Peyer's patch (tissue), 4 donors: ENCODE results near the gene RPS6KA5. TPM values are rescaled to one million over a fixed set of nuclear protein-coding genes. Genes with fewer than 3 reads are reported as not detected.

Experiments
- DNase-seq, 3 donors: peaks; one replicate each; pipeline ENCODE4 v3.0.0-alpha.2; 2017 to 2019
- H3K27ac ChIP-seq, 4 donors: fragments of 200-600 bp; sonication (generic); one replicate each; pipeline ENCODE4 v1.5.1; 2016 to 2019
- H3K27me3 ChIP-seq, 2 donors: fragments of 200-600 bp; sonication (generic); one replicate each; pipeline ENCODE4 v1.5.1; 2019
- H3K36me3 ChIP-seq, 3 donors: fragments of 200-600 bp; sonication (generic); one replicate each; pipeline ENCODE4 v1.5.1; 2016 to 2019
- H3K4me1 ChIP-seq, 4 donors: fragments of 200-600 bp; sonication (generic); one replicate each; pipeline ENCODE4 v1.5.1; 2016 to 2019
- H3K4me3 ChIP-seq, 4 donors: fragments of 200-600 bp; sonication (generic); 1 replicate in 3 of 4; 2 replicates in 1 of 4; pipeline ENCODE4 v1.5.1; 2016 to 2019; ENCODE audit warnings: mild to moderate bottlenecking in 1 of 4
- H3K9me3 ChIP-seq, 4 donors: fragments of 200-600 bp; sonication (generic); one replicate each; pipeline ENCODE4 v1.5.1; 2016 to 2019; ENCODE audit warnings: mild to moderate bottlenecking in 1 of 4
- CTCF ChIP-seq, 6 experiments: fragments of 450-650 bp in 4 of 6; fragments of 200-600 bp in 2 of 6; sonication (generic) in 1 of 6; IDR thresholded peaks; one replicate each; pipeline ENCODE4 v1.5.1; 2017 to 2019; ENCODE audit warnings: antibody characterized with exemption in 6 of 6, mild to moderate bottlenecking in 3 of 6, moderate library complexity in 1 of 6
- POLR2A ChIP-seq, 2 donors: fragments of 450-650 bp; IDR thresholded peaks; one replicate each; pipeline ENCODE4 v1.5.1; 2017; ENCODE audit warnings: antibody characterized with exemption in 2 of 2, mild to moderate bottlenecking in 2 of 2, moderate library complexity in 2 of 2
- total RNA-seq, 4 donors: library from RNA; depleted of rRNA; stranded (reverse); fragments of >200 nt; gene quantifications; one replicate each; pipeline ENCODE4 v1.1.0, GENCODE V29; 2016

Gene RPS6KA5
- total RNA-seq, 4 donors from 2014 or later: 10.3 to 15.1 (median 10.6) TPM

GRCh38 chr14:90936757-90937440 is 123.5 kb downstream of the RPS6KA5 start:
- Histone ChIP-seq H3K27ac (no peak overlapping the region), H3K36me3 (peaks cover 0 to 22% (median 0%) of the 10 kb centered on the region in 3 donors)
- no peak for TF ChIP-seq CTCF (IDR thresholded peaks at IDR 0.05)
- TF ChIP-seq POLR2A (IDR thresholded peaks at IDR 0.05): no peak

GRCh38 chr14:90924621-90925340 is 135.7 kb downstream of the RPS6KA5 start:
- H3K27ac ChIP-seq: no peak overlapping the region
- H3K27me3 ChIP-seq: no peaks in the 10 kb centered on the region
- no peak for DNase-seq
- H3K4me1 ChIP-seq: no peaks in the 10 kb centered on the region
- H3K9me3 ChIP-seq: no peaks in the 10 kb centered on the region
- no peaks in the 10 kb centered on the region for H3K36me3 ChIP-seq
- TF ChIP-seq CTCF (IDR thresholded peaks at IDR 0.05) (no peak), POLR2A (IDR thresholded peaks at IDR 0.05) (no peak)
- H3K4me3 ChIP-seq: no peak overlapping the region

More at GRCh38 chr14:90936757-90937440, 123.5 kb downstream of the RPS6KA5 start:
- DNase-seq: no peak
- H3K27me3 ChIP-seq: no peaks in the 10 kb centered on the region
- H3K4me3 ChIP-seq: no peak overlapping the region
- H3K4me1 ChIP-seq: no peaks in the 10 kb centered on the region
- H3K9me3 ChIP-seq: peaks cover 0 to 19% (median 7%) of the 10 kb centered on the region in 4 donors

DNA sequence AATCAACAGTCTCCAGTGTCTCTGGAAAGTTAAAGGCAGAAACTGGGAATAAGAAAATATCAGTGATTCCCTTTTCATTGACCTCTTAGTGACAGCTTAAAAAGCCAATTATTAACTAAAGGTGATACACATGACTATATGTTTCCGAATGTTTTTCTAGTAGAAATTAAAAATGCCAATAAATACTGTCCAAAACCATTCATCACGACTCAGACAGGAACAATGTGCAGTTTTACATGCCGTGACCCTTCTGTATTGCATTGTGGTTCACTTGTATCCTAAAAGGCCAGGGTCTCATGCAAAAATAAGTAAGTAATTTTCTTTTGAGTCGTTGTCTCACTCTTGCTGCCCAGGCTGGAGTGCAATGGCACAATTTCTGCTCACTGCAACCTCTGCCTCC is 138.3 kb downstream of the RPS6KA5 start:
- TF ChIP-seq POLR2A (IDR thresholded peaks at IDR 0.05) (no peak), CTCF (IDR thresholded peaks at IDR 0.05) (no peak)
- no peak for DNase-seq
- peaks cover 0 to 3% (median 0%) of the 10 kb centered on the region in 3 donors for H3K36me3 ChIP-seq
- no peak overlapping the region for H3K27ac ChIP-seq
- H3K4me3 ChIP-seq: no peak overlapping the region
- no peaks in the 10 kb centered on the region for H3K4me1 ChIP-seq
- no peaks in the 10 kb centered on the region for H3K27me3 ChIP-seq
- H3K9me3 ChIP-seq: no peaks in the 10 kb centered on the region

DNA sequence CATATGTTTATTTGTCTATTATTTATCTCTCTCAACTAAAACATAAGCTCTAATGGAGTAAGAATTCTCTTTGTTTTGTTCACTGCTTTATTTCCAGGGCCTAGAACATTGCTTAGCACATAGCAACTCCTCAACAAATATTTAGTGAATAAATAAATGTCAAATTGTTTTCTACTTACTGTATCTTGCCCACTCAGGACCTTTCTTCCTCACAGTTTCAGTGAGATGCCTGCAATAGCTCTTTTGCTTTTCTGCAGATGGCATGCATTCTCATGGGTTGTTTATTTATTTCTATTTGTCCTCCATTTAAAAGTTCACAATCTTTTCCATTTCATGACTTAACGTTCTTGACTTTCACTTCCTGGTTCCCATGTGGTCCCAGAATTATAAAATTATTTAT is 149.3 kb downstream of the RPS6KA5 start:
- Histone ChIP-seq H3K4me3 (no peak overlapping the region), H3K27me3 (no peaks in the 10 kb centered on the region), H3K36me3 (no peaks in the 10 kb centered on the region), H3K27ac (no peak overlapping the region), H3K4me1 (no peaks in the 10 kb centered on the region), H3K9me3 (no peaks in the 10 kb centered on the region)
- TF ChIP-seq POLR2A (IDR thresholded peaks at IDR 0.05) (no peak), CTCF (IDR thresholded peaks at IDR 0.05) (no peak)
- DNase-seq: no peak

- no peaks in the 10 kb centered on the region for H3K27me3 ChIP-seq
- no peak overlapping the region for H3K4me3 ChIP-seq
- no peaks in the 10 kb centered on the region for H3K9me3 ChIP-seq
- TF ChIP-seq CTCF (IDR thresholded peaks at IDR 0.05) (no peak), POLR2A (IDR thresholded peaks at IDR 0.05) (no peak)
- no peak for DNase-seq
- H3K4me1 ChIP-seq: no peaks in the 10 kb centered on the region
- no peak overlapping the region for H3K27ac ChIP-seq
- no peaks in the 10 kb centered on the region for H3K36me3 ChIP-seq
Observed at GRCh38 chr14:90907178-90907577, 153.3 kb downstream of the RPS6KA5 start.
